HG02610 (cell line): ENCODE results near the gene RMND5B.
"Not testable (repeated sequence)": the region's sequence is repeated elsewhere in the genome, so short reads cannot be mapped to it uniquely, and the experiment has no call there.

ENCODE experiments used
- ATAC-seq: cut with Tn5 transposase; IDR thresholded peaks from one replicate; pipeline ENCODE4 v1.9.1; 2021; ENCODE audit warnings: mild to moderate bottlenecking, moderate library complexity; ENCODE audit not compliant: unreplicated experiment

The RMND5B gene, protein sequence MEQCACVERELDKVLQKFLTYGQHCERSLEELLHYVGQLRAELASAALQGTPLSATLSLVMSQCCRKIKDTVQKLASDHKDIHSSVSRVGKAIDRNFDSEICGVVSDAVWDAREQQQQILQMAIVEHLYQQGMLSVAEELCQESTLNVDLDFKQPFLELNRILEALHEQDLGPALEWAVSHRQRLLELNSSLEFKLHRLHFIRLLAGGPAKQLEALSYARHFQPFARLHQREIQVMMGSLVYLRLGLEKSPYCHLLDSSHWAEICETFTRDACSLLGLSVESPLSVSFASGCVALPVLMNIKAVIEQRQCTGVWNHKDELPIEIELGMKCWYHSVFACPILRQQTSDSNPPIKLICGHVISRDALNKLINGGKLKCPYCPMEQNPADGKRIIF

DNA sequence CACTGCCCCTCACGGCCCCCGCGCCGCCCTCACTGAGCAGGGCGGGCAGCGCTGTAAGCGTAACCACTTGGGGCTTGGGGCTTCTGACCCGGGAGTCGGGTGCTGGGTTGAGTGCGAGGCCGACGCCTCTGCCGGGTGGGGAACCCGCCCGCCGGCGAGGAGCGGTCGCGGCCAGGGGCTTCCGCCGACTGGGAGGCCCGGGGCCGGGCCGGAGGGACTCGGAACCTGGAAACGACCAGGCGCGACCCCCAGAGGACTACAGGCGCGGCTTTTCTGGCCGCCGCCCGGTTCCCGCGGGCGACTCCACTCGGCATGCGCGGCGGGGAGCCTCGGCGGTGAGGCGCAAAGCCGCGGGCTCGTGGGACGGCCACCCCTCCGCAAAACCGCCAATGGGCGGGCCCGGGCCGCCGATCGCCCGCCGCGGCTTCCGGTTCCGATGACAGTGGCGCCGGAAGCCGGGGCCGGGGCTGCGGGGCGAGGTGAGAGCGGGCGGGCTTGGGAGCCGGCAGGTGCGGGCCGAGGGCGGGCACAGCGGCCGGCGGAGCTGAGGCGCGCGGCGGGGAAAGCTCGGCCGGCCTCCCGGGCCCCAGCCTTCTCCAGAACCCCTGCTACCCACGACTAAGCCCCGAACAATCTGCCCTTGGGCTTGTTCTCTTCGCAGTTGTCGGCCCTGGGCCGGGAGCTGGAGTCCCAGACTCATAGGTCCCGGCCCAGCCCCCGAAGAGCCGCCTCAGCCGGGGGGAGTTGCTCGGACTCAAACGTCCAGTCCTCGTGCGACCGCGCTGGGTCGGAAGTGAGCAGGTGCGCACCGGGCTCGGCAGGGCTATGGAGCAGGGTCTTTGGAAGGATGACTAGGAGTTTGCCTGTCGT, at the start of gene RMND5B:
Gene RMND5B, plus strand, starts transcription at position 439 of the 870 bp plus-strand sequence. CDS start 7,106 bp downstream, outside the sequence.
- peak; percentile 87 for ATAC-seq

- ATAC-seq = no peak
These were observed 49.1 kb upstream of the RMND5B start for GRCh38 chr5:178081571-178082243.

DNA sequence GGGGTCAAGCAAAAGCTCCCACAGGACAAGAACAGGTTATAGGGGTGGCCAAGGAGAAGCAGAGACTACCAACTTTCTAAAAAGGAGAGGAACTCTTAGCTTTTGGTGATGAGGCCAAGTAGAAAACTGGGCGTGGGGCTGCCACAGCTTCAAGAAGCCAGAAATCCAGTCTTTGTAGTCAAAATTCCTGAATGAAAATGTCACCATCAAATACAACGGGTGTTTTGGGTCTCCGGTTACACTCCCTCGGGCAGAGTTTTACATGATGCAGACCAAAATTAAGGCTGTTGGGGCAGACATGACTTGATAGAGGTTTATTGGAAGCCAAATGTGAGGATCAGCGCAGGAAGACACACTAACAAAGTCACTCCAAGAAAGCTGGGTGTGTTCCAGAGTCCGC, 46.9 kb upstream of the RMND5B start:
- no peak for ATAC-seq

DNA sequence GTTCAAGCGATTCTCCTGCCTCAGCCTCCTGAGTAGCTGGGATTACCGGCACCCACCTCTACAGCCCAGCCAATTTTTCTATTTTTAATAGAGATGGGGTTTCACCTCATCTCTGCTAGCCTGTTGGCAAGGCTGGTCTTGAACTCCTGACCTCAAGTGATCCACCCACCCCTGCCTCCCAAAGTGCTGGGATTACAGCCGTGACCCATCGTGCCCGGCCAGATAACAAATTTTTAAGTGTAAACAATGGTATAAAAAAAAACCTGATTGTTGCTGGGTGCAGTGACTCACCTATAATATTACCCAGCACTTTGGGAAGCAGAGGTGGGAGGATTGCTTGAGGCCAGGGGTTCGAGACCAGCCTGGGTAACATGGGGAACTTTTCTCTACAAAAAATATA, 45.5 kb upstream of the RMND5B start:
- ATAC-seq = no peak

GRCh38 chr5:178086266-178086665, 44.5 kb upstream of the RMND5B start:
- no peak for ATAC-seq

- ATAC-seq = not testable (repeated sequence)
These were observed 43.6 kb upstream of the RMND5B start for GRCh38 chr5:178087199-178087598.

GRCh38 chr5:178090856-178091255, 40.0 kb upstream of the RMND5B start:
- no peak for ATAC-seq

- ATAC-seq = no peak
These were observed 37.7 kb upstream of the RMND5B start for GRCh38 chr5:178093134-178093533.

DNA sequence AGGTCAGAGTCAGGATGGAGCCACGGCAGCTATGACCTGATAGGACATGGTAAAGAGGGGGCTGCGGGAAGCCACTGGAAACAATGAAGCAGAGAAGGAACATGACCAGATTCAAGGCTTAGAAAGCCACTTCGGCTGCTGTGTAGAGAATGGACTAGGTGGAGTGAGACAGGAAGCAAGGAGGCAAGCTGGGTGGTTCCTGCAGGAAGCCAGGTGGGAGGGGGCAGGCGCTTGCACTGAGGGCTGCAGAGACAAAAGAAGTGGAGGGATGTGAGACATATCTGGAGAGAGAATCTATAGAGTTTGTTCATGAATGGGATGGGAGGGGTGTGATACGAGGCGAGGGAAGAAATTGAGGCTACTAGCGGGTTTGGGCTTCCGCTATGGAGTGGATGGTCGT, 36.5 kb upstream of the RMND5B start:
- no peak for ATAC-seq

DNA sequence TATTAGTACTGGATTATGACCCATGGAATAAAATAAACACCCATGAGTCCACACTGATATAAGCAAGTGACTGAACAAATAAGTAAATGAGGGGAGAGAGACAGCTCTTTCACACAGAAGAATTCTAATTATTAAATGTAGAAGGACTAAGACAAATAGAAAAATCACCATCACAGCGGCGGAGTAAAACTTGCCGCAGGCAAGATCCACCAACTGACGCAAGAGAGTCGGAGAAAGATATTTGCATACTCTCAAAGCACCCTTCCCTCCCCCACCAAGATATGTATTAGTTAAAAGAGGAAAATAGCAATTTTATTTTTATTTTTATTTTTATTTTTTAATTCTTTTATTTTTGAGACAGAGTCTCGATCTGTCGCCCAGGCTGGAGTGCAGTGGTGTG, 32.1 kb upstream of the RMND5B start:
- no peak for ATAC-seq

DNA sequence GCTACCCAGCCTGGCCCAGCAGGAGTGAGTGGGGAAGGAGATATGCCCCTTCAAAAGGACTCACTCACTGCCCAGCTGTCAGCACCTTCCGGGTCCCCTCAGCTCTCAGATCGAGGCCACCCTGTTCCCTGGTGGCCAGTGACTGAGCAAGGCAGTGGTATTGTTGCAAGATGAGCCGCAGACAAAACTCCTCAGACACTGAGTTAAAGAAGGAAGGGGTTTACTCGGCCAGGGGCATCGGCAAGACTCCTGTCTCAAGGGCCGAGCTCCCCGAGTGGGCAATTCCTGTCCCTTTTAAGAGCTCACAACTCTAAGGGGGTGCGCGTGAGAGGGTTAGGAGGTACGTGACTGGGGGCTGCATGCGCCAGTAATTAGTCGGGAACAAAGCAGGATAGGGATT, 27.2 kb upstream of the RMND5B start:
- ATAC-seq = no peak

- no peak for ATAC-seq
These were observed 26.3 kb upstream of the RMND5B start for GRCh38 chr5:178104492-178104891.

- ATAC-seq = no peak
These were observed 24.7 kb upstream of the RMND5B start for GRCh38 chr5:178106086-178106485.

DNA sequence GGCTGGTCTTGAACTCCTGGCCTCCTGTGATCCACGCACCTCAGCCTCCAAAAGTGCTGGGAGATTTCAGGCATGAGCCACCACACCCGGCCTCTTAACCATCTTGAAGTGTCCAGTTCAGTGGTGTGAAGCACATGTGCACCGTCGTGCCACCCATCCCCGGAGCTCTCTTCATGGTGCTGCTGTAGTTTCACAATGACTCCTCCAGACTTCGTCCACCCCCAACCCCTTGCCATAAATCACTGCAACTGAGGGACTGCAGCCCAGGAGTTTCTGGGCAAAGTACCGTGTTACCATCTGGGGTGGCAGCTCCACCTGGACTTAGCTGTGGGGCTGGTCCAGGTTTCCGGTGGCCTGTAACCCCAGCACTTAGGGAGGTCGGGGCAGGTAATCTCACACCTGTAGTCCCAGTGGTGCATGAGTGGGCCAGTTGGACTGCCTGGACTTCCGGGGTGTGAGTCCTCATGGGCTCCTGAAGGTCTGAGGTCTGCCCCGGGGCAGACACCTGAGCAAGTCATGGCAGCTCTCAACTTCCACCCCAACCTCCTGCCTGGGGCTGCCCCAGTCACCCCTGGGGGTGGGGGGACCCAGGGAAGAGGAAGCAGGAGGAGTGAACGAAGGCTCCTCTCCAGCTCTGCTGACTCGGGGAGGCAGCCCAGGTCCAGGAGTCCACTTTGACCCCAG, 24.1 kb upstream of the RMND5B start:
- no peak for ATAC-seq

GRCh38 chr5:178107756-178108310, 23.0 kb upstream of the RMND5B start:
- ATAC-seq = no peak

- no peak for ATAC-seq
These were observed 22.4 kb upstream of the RMND5B start for GRCh38 chr5:178108446-178108845.

DNA sequence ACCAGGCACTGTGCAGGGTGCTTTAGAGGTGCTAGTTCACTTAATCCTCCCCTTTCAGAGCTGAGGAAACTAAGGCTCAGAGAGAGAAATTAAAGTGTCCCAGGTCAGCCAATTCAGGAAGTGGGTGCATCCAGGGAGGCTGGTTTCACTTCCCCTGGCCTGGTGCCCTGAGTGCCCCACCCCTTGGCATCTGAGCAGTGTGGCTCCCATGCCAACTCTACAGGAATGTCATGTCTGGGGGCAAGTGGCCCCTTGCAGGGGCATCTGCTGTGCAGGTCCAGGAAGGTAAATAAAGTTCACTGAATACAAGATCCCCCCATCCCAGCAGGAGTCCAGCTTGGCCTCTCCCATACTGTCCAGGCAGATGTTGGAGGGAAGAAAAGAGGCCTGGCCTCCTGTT, 21.8 kb upstream of the RMND5B start:
- no peak for ATAC-seq

- ATAC-seq = no peak
These were observed 20.3 kb upstream of the RMND5B start for GRCh38 chr5:178110511-178110910.

DNA sequence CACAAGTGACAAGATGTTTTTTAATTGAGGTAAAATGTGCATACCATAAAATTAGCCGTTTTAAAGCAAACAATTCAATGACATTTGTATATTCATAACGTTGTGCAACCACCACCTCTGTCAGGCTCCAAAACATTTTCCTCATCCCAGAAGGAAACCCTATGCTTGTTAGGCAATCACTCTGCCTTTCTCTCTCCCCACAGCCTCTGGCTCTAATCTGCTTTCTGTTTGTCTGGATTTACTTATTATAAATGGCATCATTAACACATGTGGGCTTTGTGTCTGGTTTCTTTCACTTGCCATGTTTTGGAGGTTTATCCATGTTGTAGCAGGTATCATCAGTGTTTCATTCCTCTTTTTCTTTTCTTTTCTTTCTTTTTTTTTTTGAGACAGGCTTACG, 18.9 kb upstream of the RMND5B start:
- no peak for ATAC-seq

DNA sequence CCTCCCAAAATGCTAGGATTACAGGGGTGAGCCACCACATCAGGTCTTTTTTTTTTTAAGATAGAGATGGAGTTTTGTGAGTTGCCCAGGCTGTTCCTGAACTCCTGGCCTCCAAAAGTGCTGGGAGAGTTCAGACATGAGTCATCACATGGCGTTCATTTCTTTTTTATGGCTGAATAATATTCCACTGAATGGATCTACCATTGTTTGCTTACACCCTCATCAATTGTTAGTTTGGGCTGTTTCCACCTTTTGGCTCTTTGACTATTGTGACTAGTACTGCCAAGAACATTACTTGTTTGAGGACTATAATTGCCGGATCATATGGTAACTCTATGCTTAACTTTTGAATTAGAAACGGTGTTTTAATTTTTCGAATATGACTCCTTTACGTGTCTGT, 18.3 kb upstream of the RMND5B start:
- ATAC-seq = no peak
